Measurements from ENCODE around the gene CSF2.

CSF2 gene

GRCh38 chr5:132073231-132074013 lies at the start of gene CSF2:
Gene CSF2 (plus strand): TSS chr5:132073789. CDS start chr5:132073824, 35 bp downstream.
- peak; percentile 60 for DNase-seq (ENCODE audit: low spot score)

- DNase-seq (ENCODE audit: low spot score) = no peak
Observed at GRCh38 chr5:132024117-132024435, 49.5 kb upstream of the CSF2 start.

- DNase-seq (ENCODE audit: low spot score) = no peak
Observed at GRCh38 chr5:132024789-132025402, 48.7 kb upstream of the CSF2 start.

GRCh38 chr5:132025403-132025971 lies 48.1 kb upstream of the CSF2 start:
- DNase-seq (ENCODE audit: low spot score) = no peak

GRCh38 chr5:132026516-132027008 lies 47.0 kb upstream of the CSF2 start:
- DNase-seq (ENCODE audit: low spot score) = no peak

- DNase-seq (ENCODE audit: low spot score) = no peak
Observed at GRCh38 chr5:132027027-132027426, 46.6 kb upstream of the CSF2 start.

- no peak for DNase-seq (ENCODE audit: low spot score)
Observed at GRCh38 chr5:132029609-132030330, 43.8 kb upstream of the CSF2 start.

GRCh38 chr5:132030610-132031009 lies 43.0 kb upstream of the CSF2 start:
- DNase-seq (ENCODE audit: low spot score) = no peak

- DNase-seq (ENCODE audit: low spot score) = no peak
Observed at GRCh38 chr5:132032196-132032595, 41.4 kb upstream of the CSF2 start.

- DNase-seq (ENCODE audit: low spot score) = no peak
Observed at GRCh38 chr5:132033122-132033521, 40.5 kb upstream of the CSF2 start.

- no peak for DNase-seq (ENCODE audit: low spot score)
Observed at GRCh38 chr5:132037353-132037752, 36.2 kb upstream of the CSF2 start.

GRCh38 chr5:132044207-132044606 lies 29.4 kb upstream of the CSF2 start:
- DNase-seq (ENCODE audit: low spot score) = no peak

GRCh38 chr5:132046880-132047299 lies 26.7 kb upstream of the CSF2 start:
- DNase-seq (ENCODE audit: low spot score) = no peak

- DNase-seq (ENCODE audit: low spot score) = no peak
Observed at GRCh38 chr5:132049093-132049492, 24.5 kb upstream of the CSF2 start.

GRCh38 chr5:132049559-132049958 lies 24.0 kb upstream of the CSF2 start:
- DNase-seq (ENCODE audit: low spot score) = no peak

- DNase-seq (ENCODE audit: low spot score) = no peak
Observed at GRCh38 chr5:132050136-132050535, 23.5 kb upstream of the CSF2 start.

GRCh38 chr5:132050661-132051552 lies 22.7 kb upstream of the CSF2 start:
- no peak for DNase-seq (ENCODE audit: low spot score)

GRCh38 chr5:132052520-132052919 lies 21.1 kb upstream of the CSF2 start:
- no peak for DNase-seq (ENCODE audit: low spot score)

- no peak for DNase-seq (ENCODE audit: low spot score)
Observed at GRCh38 chr5:132053483-132053882, 20.1 kb upstream of the CSF2 start.

- DNase-seq (ENCODE audit: low spot score) = no peak
Observed at GRCh38 chr5:132054031-132054696, 19.4 kb upstream of the CSF2 start.
